SK-N-SH (cell line): Measurements from ENCODE around the gene RAI1.

Experiments
- CHD2 ChIP-seq: fragments of 150-350 bp; IDR thresholded peaks from 2 replicates; pipeline ENCODE4 v1.6.1; 2018; ENCODE audit warnings: low read length; ENCODE audit not compliant: partially characterized antibody
- CTCF ChIP-seq: fragments of 200-600 bp; sonication (generic); IDR thresholded peaks from 2 replicates; pipeline ENCODE4 v1.6.1; 2017; ENCODE audit warnings: antibody characterized with exemption, mild to moderate bottlenecking, moderate library complexity
- EP300 ChIP-seq, 2 experiments: IDR thresholded peaks; 2 replicates each; pipeline versions ENCODE4 v1.4.0 to v1.6.1; 2012; ENCODE audit warnings: borderline replicate concordance in 1 of 2, low read depth in 1 of 2, low read length in 1 of 2
- FOXJ3 ChIP-seq: sonication (generic); formaldehyde crosslinking; IDR thresholded peaks from 2 replicates; pipeline ENCODE4 v1.5.1; 2020; ENCODE audit warnings: mild to moderate bottlenecking, missing genetic modification reagents
- GABPA ChIP-seq: IDR thresholded peaks from 2 replicates; pipeline ENCODE4 v1.4.0; 2012; ENCODE audit warnings: low read depth, mild to moderate bottlenecking
- MAX ChIP-seq: IDR thresholded peaks from 2 replicates; pipeline ENCODE4 v1.4.0; 2012; ENCODE audit warnings: low read depth
- POLR2AphosphoS5 ChIP-seq: IDR thresholded peaks from 2 replicates; pipeline ENCODE4 v1.6.1; 2012; ENCODE audit warnings: low read depth, low read length
- REST ChIP-seq: IDR thresholded peaks from 2 replicates; pipeline ENCODE4 v1.6.1; 2012; ENCODE audit warnings: mild to moderate bottlenecking, low read depth, low read length, moderate library complexity
- YY1 ChIP-seq: IDR thresholded peaks from 2 replicates; pipeline ENCODE4 v1.4.0; 2012; ENCODE audit warnings: low read depth, mild to moderate bottlenecking

GRCh38 chr17:17692353-17693252 lies 11.3 kb downstream of the RAI1 start:
- TF ChIP-seq GABPA = no peak
- no peak for TF ChIP-seq YY1
- no peak for TF ChIP-seq POLR2AphosphoS5
- no peak for TF ChIP-seq CTCF
- no peak for TF ChIP-seq REST
- no peak for TF ChIP-seq EP300 (IDR thresholded peaks at IDR 0.05; ENCODE audit: borderline replicate concordance in 1 of 2, low read depth in 1 of 2, low read length in 1 of 2)
- TF ChIP-seq FOXJ3 (CRISPR knock-in tag) = no peak
- no peak for TF ChIP-seq MAX
- TF ChIP-seq CHD2 = no peak
